Sciatic nerve (tissue), 2 donors: ENCODE measurements around the gene EEF1A2. TPM values are rescaled to one million over a fixed set of nuclear protein-coding genes. Genes with fewer than 3 reads are reported as not detected.

Experiments
- ATAC-seq: fragments of 200-7000 bp; cut with Tn5 transposase; one replicate; pipeline ENCODE4 v1.9.1; 2020; ENCODE audit warnings: mild to moderate bottlenecking, moderate library complexity
- DNase-seq: peaks from one replicate; pipeline ENCODE4 v3.0.0-alpha.2; 2020; ENCODE audit warnings: low spot score
- intact Hi-C: fragments of 100-400 bp; cut with DNase I; formaldehyde crosslinking; loops from one replicate; pipeline ENCODE4 v1.14.2; 2022
- total RNA-seq: library from RNA; stranded (reverse); fragmentation: NEBNext Ultra II Directional; extraction: Animal tissue kit (Norgen Biotek cat#: 25700); gene quantifications from one replicate; pipeline ENCODE4 v1.2.1, GENCODE V29; 2021
- donor health status: DM: no; HTN: no; CAD: no.
- donor health status: DM: no; HTN: no; CAD: no.

The EEF1A2 gene
- total RNA-seq, 1 donor from 2014 or later = 0.45 TPM

DNA sequence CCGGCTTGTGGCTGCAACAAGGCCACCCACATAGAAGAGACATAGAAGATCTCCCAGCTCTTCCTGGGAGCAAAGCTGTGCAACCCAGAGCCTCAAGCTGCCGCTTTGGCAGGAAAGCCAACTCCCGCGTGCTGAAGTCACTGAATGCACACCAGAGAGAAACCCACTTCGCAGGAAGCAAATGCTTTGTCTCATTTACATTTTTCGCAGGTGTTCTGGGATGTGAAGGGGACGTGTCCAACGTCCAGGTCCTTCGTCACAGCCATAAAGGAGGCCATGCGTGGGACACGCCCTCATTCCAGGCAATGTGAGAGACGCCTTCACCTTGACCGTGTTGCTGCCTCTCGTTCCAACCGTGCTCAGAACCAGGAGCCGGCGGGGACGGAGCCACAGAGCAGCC, 50.9 kb downstream of the EEF1A2 start:
- DNase-seq = no peak
- intact Hi-C loops = no loop called here
- no peak for ATAC-seq

DNA sequence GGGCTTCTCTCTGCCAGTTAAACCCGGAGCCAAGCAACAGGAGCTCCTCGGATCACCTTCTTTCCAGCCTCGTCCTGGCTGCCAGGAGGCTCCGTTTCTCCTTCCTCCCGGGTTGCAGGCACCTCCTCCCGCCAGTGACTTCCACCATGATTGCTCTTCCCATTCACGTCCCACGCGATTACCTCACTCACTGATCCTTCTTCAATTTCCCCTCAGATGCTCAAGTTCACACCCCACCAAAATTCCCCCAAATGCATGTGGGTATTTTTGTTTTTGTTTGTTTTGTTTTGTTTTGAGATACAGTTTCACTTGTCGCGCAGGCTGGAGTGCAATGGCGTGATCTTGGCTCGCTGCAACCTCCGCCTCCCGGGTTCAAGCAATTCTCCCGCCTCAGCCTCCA, 51.6 kb downstream of the EEF1A2 start:
- intact Hi-C loops = no loop called here
- ATAC-seq (no peak), DNase-seq (no peak)

DNA sequence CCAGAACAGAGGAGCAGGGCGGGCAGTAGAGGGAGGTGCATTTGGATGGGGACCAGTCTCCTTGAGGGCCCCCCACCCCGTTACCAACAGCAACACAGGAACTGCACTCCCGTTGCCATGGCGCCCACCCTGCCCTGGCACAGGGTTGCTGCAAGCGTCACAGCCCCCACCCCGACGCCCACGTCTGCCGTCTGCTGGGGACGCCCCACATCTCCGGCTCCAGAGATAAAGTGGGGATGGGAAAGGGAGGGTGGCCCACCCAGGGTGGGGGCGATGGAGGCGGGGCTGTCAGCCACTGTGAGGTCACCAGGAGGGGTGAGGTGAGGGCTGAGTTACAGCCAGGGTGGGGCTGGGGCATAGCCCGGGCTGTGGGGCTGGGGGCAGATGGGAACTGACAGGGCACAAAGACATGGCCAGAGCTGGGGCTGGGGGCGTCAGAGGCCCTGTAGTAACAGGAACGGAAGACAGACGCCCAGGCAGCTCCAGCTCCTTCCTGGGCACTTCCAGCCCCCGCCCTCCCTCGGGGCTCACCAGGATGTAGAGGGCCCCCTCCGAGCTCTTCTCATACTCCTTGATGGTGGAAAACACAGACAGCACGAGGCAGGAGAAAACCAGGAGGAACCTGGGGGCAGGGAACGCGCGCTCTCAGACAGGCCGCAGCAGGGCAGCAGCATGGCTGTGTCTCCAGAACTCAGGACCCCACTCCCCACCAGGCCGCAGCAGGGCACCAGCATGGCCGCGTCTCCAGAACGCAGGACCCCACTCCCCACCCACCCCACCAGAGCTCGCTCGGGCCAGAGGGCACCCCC, 52.5 kb downstream of the EEF1A2 start:
- ATAC-seq = no peak
- intact Hi-C loops = no loop called here
- no peak for DNase-seq

DNA sequence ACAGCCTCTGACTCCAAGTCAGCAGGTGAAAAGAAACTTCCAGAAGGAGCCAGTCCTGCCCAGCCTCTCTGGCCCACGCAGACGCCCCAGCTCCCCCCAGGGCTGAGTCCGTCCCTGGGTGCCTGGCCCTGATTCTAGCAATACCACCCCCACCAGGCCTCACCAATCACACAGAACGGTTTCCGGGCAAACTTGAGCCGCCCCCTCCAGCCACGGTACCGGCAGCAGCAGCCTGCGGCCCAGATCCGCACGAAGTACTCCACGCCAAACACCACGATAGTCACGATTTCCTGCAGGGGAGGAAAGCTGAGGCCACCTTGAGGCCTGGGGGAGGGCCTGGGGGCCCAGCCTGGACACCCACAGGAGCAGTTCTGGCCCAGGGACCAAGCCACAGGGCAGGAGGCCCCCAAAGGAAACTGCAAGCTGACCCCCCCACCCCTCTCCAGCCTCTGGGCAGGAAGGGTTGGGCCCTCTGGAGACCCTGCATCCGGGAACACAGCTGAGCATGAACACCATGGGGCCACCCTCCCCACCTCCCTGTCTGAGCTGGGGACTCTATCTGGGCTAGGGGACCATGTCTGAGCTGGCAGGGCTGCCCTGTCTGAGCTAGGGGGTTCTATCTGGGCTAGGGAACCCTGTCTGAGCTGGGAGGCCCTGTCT, 53.7 kb downstream of the EEF1A2 start:
- intact Hi-C loops = no loop called here
- no peak for DNase-seq
- no peak for ATAC-seq

DNA sequence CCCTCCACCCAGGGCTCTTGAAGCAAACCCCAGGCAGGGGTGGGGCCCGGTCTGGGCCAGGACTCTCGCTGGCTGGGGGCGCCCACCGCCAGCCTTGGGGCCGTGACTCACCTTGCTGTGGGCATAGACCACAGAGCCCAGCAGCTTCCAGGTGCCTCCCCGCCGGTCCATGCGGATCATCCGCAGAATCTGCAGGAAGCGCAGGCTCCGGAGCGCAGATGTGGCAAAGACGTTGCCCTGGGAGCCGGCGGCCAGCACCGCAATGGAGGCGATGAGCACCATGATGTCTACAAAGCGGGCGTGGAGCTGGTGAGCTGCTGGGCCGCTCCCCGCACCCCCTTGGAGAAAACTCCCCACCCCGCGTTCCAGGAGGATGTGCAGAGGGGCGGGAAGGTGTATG, 54.3 kb downstream of the EEF1A2 start:
- no peak for DNase-seq
- intact Hi-C loops = no loop called here
- no peak for ATAC-seq

DNA sequence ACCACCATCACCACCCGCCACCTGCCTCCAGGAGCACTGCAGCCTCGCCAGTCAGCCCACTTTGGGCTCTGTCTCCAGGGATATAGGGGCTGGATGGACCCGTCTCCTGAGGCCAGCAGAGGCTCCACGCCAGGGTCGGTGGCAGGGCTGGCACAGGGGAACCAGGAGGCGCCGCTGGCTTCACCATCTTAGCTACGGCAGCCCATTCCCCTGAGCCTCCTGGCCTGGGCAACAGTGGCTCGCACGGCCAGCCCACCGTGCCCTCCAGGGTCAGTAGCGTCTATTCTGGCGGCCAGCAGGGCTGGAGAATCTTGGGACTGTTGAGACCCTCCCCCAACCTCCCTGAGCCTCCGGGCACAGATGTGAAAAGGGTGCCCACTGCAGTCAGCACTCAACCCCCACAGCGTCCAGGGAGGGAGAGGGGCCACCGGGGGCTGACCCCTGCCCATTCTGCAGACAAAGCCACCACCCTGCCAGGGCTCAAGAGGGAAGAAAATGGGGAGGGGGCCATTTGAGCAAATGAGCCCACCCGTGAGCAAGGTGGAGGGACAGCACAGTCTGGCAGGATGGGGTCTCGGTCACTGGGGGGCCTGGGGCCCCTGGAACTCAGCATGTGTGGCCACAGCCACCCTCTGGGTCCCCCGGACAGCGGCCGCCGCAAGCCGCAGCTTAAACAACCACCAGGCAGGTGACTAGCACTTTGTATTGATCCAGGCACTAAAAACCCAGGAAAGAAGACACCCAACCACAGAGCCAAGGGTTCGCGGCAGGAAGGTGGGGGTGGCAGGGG, 55.1 kb downstream of the EEF1A2 start:
- ATAC-seq (no peak), DNase-seq (no peak)
- intact Hi-C loops = no loop called here

DNA sequence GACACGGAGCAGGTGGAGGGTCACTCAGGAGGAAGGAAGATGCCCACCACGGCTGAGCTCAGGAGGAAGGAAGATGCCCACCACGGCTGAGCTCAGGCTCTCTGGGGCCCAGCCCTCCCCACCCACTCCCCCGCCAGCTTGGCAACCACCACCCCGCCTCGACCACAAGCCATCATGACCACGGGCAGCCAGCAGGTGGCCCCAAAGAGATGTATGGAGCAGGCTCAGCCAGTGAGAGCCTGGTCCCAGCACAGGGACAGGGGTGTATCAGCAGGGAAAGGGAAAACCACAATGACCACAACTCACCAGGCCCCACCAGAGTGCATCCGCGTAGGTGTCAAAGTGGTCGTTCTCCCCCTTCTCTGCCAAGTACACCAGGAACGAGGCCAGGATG, 56.8 kb downstream of the EEF1A2 start:
- ATAC-seq (no peak), DNase-seq (no peak)
- intact Hi-C loops = no loop called here

DNA sequence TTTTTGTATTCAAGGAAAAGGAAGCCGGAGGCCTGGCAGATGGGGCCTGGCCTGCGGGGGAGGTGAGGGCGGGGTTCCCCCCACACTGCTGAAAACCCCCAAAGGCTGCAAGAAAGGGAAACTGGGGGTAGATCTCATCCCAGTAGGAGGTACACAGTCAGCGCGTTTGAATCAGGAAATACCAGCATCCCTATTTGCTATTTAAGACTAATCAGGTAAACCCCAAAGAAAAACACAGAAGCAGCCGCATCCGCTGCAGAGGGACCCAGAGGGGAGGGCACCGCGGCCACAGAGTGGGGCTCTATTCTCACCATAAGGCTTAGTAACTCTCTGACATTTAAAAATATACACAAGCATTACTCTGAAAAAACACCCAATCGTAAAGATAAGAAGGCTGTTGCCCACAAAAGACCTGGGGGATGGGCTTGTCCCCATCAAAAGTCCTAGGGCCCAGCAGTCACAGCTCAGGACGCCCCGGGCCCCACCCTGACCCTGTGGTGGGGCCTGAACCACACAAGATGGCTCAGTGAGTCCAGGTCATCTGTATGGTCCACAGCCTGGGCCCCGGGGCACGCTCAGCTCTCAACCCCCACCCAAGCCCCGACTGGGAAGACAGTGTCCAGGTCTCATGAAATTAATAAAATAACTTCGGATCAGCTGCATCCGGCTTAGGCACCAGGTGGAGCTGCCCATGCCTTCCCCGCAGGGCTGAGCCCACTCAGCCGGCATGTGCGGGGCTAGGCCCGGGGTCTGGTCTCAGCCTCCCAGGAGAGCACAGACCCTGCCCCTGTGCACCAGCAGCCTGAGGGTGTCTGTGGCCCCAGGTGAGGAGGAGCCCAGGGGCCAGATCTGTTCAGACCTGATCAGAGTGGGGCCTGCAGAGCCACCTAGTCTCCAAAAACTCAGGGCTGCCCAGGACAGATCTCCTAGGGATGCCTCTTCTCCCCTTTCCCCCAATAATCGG, 57.5 kb downstream of the EEF1A2 start:
- intact Hi-C loops = no loop called here
- DNase-seq (no peak), ATAC-seq (no peak)

DNA sequence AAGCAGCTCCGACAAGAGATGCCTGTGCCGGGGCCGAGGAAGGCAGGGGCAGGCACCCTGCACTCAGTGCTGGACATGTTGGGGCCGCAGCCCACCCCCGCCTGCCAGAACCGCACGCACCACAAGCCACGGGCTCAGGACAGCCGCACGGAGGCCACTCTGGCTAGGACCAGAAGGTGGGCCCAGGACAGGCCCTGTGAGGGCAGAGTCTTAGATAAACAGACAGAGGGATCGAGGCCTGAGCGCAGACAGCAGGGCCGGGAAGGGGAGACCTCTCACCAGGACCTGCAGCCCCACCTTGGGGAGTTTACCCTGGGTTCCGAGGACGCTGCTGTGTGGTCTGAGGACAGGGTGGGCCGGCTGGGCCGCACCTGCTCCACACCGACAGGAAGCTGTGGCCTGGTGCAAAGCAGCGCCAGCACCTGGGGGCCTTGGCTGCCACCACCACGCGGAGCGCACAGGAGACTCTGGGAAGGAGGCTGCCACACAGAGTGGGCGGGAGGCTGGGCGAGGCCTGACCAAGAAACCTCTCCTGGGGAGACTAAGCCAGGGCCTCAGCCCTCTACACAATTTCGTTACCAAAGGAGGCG, 58.4 kb downstream of the EEF1A2 start:
- ATAC-seq (no peak), DNase-seq (no peak)
- intact Hi-C loops = no loop called here

DNA sequence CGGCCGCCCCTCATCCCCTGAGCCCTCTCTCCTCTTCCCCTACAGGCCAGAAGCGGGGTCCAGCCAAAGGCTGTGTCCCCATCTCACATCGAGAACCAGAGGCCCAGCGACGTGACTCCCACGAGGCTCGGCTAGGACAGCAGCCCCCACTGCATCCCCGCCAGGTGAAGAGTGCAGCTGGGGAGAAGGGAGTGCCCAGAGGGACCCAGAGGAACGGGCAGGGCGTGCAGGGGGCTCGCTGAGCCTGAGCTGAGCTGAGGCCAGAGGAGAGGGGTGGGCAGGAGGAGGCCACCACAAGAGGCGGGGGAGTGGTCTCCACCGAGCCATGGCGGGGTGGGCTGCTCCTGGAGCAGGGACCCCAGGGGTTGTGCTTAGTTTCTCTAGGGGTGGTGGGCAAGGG, 59.0 kb downstream of the EEF1A2 start:
- ATAC-seq (no peak), DNase-seq (no peak)
- intact Hi-C loops = no loop called here

DNA sequence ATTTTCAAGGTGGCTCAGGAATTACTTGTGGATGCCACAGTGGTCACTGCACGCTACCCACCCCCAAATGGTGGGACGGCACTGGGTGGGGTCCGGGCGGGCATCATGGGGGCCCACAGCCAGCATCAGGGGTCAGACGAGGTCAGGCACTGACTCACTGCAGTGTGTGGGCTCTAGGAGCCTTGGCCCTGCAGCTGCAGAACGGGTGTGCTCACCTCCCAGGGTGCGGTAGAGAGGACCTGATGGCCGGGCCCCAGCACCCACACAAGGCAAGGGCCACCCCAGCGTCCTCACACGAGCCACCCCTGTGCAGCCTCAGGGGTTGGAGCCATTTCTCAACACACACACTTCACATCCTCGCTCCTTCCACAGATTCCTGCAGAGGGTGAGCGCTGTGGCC, 60.8 kb downstream of the EEF1A2 start:
- ATAC-seq (no peak), DNase-seq (no peak)
- intact Hi-C loops = no loop called here

Other genes starting within 250 kb of the EEF1A2 start
- 3.0 TPM for gene NKAIN4, start 244.6 kb downstream of the EEF1A2 start, total RNA-seq
- 81.6 TPM for gene ARFGAP1, start 226.3 kb downstream of the EEF1A2 start, total RNA-seq
- gene COL20A1, start 205.9 kb downstream of the EEF1A2 start, total RNA-seq = 0.22 TPM
- 0.80 TPM for gene CHRNA4, start 137.7 kb downstream of the EEF1A2 start, total RNA-seq
- not detected for gene KCNQ2, start 26.4 kb downstream of the EEF1A2 start, total RNA-seq
- gene PPDPF, start 21.7 kb upstream of the EEF1A2 start, total RNA-seq = 257 TPM
- gene PTK6, start 38.3 kb upstream of the EEF1A2 start, total RNA-seq = 0.13 TPM
- gene SRMS, start 48.7 kb upstream of the EEF1A2 start, total RNA-seq = not detected
- 0.94 TPM for gene FNDC11, start 55.1 kb upstream of the EEF1A2 start, total RNA-seq
- 21.4 TPM for gene HELZ2, start 75.2 kb upstream of the EEF1A2 start, total RNA-seq
- 11.1 TPM for gene GMEB2, start 128.0 kb upstream of the EEF1A2 start, total RNA-seq
- 19.7 TPM for gene STMN3, start 154.3 kb upstream of the EEF1A2 start, total RNA-seq
- 34.1 TPM for gene RTEL1, start 159.2 kb upstream of the EEF1A2 start, total RNA-seq
- 6.1 TPM for gene TNFRSF6B, start 197.6 kb upstream of the EEF1A2 start, total RNA-seq
- gene ARFRP1, start 208.9 kb upstream of the EEF1A2 start, total RNA-seq = 49.1 TPM
- 23.8 TPM for gene ZGPAT, start 209.0 kb upstream of the EEF1A2 start, total RNA-seq
- 8.1 TPM for gene LIME1, start 237.6 kb upstream of the EEF1A2 start, total RNA-seq
- gene SLC2A4RG, start 240.7 kb upstream of the EEF1A2 start, total RNA-seq = 73.0 TPM